Right hindlimb (tissue), 1 donor: ENCODE measurements around the gene OR2H2.

Experiments
- DNase-seq: peaks from one replicate; pipeline ENCODE4 v3.0.0-alpha.2; 2018

Gene OR2H2

GRCh38 chr6:29593199-29593855, 8.4 kb downstream of the OR2H2 start:
- no peak for DNase-seq

GRCh38 chr6:29596381-29596900, 11.5 kb downstream of the OR2H2 start:
- DNase-seq, result no peak

- no peak for DNase-seq
Measured at GRCh38 chr6:29597184-29597583, 12.3 kb downstream of the OR2H2 start.

GRCh38 chr6:29598172-29598747, 13.3 kb downstream of the OR2H2 start:
- DNase-seq, result no peak

GRCh38 chr6:29602564-29603361, 17.8 kb downstream of the OR2H2 start:
- no peak for DNase-seq

GRCh38 chr6:29603456-29603855, 18.5 kb downstream of the OR2H2 start:
- no peak for DNase-seq

GRCh38 chr6:29603930-29604329, 19.0 kb downstream of the OR2H2 start:
- peak; percentile 40 for DNase-seq

- no peak for DNase-seq
Measured at GRCh38 chr6:29608131-29608530, 23.2 kb downstream of the OR2H2 start.

GRCh38 chr6:29610540-29610939, 25.6 kb downstream of the OR2H2 start:
- no peak for DNase-seq

GRCh38 chr6:29611426-29611825, 26.5 kb downstream of the OR2H2 start:
- no peak for DNase-seq

- no peak for DNase-seq
Measured at GRCh38 chr6:29617782-29618554, 33.0 kb downstream of the OR2H2 start.

- DNase-seq, result no peak
Measured at GRCh38 chr6:29619578-29620160, 34.7 kb downstream of the OR2H2 start.

- no peak for DNase-seq
Measured at GRCh38 chr6:29620630-29621029, 35.7 kb downstream of the OR2H2 start.

- no peak for DNase-seq
Measured at GRCh38 chr6:29624520-29624961, 39.6 kb downstream of the OR2H2 start.

- DNase-seq, result no peak
Measured at GRCh38 chr6:29625337-29625930, 40.5 kb downstream of the OR2H2 start.

- no peak for DNase-seq
Measured at GRCh38 chr6:29626948-29627754, 42.2 kb downstream of the OR2H2 start.

- DNase-seq, result peak; percentile 92
Measured at GRCh38 chr6:29627755-29628418, 43.0 kb downstream of the OR2H2 start.

GRCh38 chr6:29628419-29629281, 43.7 kb downstream of the OR2H2 start:
- peak; percentile 87 for DNase-seq

GRCh38 chr6:29629571-29629970, 44.6 kb downstream of the OR2H2 start:
- DNase-seq, result no peak

GRCh38 chr6:29630315-29630714, 45.4 kb downstream of the OR2H2 start:
- DNase-seq, result no peak
